ENCODE data around the gene MAP7.
"Not testable (repeated sequence)": the region's sequence is repeated elsewhere in the genome, so short reads cannot be mapped to it uniquely, and the experiment has no call there.

Gene MAP7

DNA sequence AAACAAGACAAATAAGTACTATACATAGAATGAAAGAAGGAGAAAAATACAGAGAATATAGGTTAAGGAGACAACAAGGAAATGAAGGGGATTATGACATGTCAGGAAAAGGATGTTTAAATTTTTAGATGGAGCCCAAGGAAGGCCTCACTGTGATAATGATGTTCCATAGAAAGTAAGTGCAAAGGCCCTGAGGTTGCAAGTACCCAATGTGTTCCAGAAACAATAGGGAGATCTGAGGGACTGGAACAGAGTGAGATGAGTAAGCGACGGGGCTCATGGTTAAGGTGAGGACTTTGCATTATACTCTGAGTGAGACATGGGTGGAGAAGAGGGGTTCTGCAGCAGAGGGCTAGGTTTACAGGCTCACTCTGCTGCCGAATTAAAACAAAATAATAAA is 137.8 kb downstream of the MAP7 start:
- no peak for DNase-seq

DNA sequence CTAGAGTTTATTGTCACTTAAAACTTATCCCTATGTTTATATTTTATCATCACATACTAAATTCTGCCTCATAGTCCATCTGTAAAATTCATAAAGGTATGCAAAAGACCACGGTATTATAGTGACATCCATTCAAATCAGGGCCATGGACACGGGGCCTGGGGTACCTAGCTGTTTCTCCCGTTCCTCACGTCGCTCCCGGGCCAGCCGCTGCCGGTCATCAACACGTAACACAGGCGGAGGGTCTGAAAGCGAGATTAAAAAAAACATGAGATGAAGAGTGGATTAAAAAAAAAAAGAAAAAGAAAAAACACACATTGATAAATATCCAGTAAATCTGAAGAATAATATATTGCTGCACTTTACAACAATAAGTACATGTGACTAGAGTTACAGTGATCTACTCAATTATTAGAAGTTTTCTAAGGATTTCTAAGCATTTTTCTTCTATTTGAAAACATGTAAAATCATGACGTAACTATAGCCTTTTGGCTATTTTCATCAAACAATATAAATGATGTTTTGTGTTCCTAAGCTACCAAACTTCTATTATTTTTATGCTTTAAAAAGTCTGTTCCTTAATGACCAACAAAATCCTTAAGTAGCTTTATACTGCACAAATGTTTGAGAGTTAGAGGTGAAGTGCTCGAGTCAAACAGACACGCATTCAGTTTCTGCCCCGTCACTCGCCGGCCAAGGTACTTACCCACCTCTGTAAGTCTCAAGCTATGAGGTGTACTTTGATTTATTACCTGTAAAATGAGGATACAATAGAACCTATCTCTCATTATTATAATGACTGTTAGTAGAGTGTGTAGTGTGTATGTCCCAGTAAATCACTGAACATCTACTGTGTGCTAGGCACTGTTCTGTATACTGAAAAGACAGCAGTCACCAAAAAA is 138.5 kb downstream of the MAP7 start:
- no peak for DNase-seq

DNA sequence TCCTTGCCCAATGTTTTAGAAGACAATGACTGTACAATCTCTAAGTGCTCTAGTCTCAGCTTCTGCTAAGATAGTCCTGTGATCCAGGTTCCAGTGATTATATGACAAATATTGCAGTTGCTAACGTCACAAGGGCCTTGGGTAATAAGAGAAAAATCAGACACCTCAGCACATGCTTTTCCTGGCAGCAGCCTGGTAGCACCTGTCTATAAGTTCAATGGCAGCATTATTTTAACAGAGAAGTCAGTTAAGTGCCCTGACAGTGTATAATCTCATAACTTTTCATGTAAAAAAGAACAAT is 139.2 kb downstream of the MAP7 start:
- DNase-seq: peak; percentile 10

DNA sequence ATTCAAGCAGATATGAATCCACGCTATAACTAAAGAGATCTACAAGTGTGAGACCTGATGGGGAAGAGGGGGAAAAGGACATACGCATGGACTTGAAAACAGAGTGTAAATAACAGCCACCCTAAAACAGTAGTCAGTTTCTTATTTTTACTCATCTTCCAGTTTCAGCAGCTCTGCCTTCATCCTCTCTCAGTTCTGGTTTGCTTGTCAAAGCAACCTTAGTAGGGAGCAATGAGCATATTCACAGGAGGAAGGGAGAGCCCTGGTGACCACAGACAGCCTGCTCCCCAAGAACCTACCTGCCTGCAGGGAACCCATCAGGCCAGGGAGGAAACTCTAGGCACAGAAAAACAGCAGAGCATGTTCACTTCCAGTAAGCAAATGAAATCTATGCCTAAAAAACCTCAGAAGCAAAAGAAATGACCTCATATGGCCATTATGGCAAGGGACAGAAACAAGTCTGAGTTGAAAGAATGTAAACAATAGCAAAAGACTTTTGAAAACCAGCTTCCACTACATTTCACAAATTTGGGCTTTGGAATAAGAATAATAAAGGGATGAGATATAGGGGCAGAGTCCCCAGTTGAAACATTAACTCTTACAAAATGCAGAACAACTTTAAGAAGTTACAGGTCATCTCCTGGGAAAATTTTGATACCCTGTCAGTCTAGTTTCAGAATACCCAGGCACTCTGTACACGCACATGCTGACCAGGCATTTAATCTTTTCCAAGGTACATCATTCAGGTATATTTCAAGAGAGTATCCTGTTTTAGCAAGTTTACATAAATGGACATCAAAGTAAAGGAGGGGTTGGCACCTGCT is 139.8 kb downstream of the MAP7 start:
- DNase-seq: no peak

- DNase-seq: no peak
Observed at GRCh38 chr6:136409597-136409996, 140.6 kb downstream of the MAP7 start.

GRCh38 chr6:136408204-136408603 is 142.0 kb downstream of the MAP7 start:
- DNase-seq: no peak

DNA sequence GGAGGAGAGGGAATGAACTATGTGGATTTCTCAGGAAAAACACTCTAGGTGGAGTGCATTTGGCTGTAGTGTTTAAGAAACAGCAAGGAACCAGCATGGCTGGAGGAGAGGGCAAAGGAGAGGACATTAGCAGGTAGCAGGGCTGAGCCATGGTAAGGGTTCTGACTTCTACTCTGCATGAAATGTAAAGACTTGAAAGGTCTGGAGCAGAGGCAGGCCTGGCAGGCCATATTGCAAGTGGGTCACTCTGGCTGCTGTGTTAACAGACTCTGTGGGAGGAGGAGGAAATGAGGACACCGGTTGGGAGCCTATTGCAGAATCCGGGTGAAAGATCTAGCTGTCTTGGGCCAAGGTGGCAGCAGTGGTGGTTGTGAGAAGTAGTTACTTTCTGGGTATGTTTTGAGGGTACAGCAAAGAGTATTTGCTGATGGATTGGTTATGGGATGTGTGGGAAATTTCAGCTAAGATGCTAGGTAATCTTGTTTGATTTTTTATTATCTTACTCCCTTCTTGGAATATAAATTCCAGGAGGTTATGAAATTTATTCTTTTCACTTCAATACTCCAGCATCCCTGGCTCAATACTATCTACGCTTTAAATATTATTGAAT is 144.7 kb downstream of the MAP7 start:
- no peak for DNase-seq

- no peak for DNase-seq
Observed at GRCh38 chr6:136404627-136405419, 145.4 kb downstream of the MAP7 start.

DNA sequence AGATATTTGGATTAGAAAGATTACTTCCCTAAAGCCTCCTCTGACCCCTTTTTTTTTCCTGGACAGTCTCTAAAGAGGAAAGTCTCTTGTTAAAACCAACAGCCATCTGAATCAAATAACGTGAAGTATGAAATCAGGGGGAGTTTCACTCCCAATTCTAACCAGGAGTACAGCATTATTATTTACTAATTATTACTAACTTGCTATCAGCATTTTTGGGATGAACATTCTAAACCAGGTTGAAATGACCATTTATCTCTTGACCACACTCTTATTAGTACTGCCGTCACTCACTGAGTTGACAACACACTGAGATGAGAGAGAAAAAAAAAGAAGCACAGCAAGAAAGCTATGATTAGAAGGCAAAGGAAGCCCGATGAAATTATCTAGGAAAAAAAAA is 146.2 kb downstream of the MAP7 start:
- no peak for DNase-seq

- no peak for DNase-seq
Observed at GRCh38 chr6:136403110-136403980, 146.9 kb downstream of the MAP7 start.

DNA sequence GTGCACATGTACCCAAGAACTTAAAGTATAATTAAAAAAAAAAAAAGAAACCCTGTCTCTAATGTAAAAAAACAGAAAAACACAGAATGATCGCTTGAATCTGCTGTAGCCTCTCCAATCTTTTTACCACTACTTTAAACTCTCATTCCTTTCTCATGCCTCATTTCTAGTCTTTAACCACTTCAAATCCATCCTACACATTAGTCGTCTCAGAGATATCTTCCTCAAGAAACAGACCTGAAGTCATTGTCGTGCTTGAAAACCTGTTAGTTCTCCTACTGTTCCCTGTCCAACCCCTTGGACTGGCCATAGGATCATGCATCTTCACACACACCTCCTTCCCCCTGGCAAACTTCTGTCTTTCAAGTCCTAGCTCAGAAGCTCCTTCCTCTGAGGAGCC is 148.5 kb downstream of the MAP7 start:
- DNase-seq: no peak

DNA sequence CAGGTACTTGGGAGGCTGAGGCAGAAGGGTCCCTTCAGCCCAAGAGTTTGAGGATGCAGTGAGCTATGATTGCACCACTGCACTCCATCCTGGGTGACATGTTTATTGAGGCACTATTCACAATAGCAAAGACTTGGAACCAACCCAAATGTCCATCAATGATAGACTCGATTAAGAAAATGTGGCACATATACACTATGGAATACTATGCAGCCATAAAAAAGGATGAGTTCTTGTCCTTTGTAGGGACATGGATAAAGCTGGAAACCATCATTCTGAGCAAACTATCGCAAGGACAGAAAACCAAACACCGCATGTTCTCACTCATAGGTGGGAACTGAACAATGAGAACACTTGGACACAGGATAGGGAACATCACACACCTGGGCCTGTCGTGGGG is 149.0 kb downstream of the MAP7 start:
- DNase-seq: not testable (repeated sequence)

DNA sequence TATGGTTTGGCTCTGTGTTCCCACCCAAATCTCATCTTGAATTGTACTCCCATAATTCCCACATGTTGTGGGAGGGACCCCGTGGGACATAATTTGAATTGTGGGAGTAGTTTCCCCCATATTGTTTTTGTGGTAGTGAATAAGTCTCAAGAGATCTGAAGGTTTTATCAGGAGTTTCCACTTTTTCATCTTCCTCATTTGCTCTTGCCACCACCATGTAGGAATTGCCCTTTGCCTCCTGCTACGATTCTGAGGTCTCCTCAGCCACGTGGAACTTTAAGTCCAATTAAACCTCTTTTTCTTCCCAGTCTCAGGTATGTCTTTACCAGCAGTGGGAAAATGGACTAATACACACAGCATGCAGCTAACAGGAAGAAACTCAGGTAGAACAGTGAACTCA is 151.8 kb downstream of the MAP7 start:
- no peak for DNase-seq

GRCh38 chr6:136396908-136397307 is 153.3 kb downstream of the MAP7 start:
- DNase-seq: peak; percentile 9

- not testable (repeated sequence) for DNase-seq
Observed at GRCh38 chr6:136390959-136391358, 159.3 kb downstream of the MAP7 start.

- no peak for DNase-seq
Observed at GRCh38 chr6:136387316-136387715, 162.9 kb downstream of the MAP7 start.

DNA sequence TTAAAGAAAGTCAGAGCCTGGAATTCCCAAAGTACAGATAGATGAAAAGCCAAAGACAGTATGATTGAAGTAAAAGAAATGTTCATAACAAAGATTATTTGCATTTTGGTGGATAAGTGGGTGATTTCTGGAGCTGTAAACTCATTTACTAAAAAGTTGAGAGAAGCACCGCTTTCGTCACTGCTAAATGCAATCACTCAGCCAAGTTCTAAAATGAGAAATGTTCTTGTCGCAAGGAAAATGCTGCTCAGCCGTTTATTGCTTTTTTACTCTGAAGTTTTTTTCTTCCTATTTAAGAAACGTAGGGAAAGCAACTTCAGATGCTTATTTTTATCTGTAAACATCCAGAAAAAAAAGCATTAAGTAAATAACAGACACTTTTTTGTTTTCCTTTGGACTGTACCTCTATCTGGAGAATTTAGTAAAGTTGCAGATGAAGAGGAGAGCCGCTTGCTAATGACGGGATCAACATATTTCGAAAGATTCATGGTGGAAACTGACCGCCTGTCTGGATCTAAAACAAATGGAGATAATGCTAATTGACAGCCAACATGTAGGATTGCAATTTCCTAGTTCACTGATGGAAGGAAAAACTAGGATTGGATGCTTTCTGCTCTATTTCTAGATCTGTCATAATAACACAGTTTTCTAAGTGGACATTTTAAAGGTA is 166.8 kb downstream of the MAP7 start:
- DNase-seq: no peak

- DNase-seq: no peak
Observed at GRCh38 chr6:136382676-136383252, 167.5 kb downstream of the MAP7 start.

DNA sequence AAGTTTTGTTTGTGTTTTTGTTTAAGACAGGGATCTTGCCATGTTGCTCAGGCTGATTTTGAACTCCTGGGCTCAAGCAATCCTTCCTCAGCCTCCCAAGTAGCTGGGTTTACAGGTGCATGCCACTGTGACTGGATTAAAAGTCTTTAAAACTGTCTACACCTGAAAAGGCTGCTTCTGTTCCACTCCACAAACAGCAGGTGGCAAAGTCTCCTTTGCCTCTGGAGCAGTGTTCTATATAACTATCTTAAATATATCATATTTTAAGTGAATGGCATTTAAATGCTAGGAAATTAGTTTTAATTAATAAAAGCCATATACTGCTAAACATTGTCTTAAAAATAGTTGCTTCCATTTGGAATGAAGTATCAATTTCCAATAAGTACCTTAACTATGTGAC is 171.3 kb downstream of the MAP7 start:
- DNase-seq: peak; percentile 23

DNA sequence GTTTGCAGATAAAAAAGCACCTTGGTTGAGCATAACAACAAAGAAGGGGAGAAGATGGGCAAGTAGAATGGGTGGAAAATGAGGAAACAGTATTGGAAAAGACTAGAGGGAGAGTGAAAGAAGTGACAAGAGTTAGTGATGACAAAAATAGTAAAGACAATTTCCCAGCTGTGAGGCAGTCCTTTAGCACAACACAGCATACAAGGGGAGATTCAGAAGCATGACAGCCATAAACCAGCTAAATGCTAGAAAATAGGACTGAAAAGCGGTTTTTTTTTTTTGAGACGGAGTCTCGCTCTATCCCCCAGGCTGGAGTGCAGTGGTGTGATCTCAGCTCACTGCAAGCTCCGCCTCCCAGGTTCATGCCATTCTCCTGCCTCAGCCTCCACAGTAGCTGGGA is 174.4 kb downstream of the MAP7 start:
- DNase-seq: not testable (repeated sequence)

DNA sequence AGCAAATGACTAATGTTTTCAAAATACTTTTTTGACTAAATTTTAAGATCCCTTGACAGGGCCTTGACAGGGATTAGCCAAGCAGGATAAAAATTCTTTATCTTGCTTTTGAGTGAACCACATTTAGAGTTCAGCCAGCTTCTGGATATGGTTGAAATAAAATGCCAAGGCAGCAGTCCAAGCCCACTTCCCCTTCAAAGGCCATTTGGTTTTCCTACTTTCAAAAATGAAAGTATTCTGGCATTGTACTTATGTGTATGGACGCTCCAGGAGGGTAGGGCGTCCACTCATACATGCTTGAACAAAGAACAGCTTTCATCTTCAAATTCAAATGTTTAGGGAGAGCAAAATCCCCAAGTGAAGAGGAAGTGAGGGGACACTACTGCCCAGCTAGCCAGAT is 178.3 kb downstream of the MAP7 start:
- no peak for DNase-seq

Data from DMS53 (cell line).